HG03354 (cell line): ENCODE measurements around the gene BRIP1.
"Not testable (repeated sequence)": the region's sequence is repeated elsewhere in the genome, so short reads cannot be mapped to it uniquely, and the experiment has no call there.

Source experiments
- ATAC-seq: cut with Tn5 transposase; IDR thresholded peaks from one replicate; pipeline ENCODE4 v1.9.1; 2021; ENCODE audit warnings: mild to moderate bottlenecking; ENCODE audit not compliant: unreplicated experiment, poor library complexity, severe bottlenecking

Gene BRIP1

GRCh38 chr17:61833536-61834193 is 29.7 kb downstream of the BRIP1 start:
- ATAC-seq = no peak

DNA sequence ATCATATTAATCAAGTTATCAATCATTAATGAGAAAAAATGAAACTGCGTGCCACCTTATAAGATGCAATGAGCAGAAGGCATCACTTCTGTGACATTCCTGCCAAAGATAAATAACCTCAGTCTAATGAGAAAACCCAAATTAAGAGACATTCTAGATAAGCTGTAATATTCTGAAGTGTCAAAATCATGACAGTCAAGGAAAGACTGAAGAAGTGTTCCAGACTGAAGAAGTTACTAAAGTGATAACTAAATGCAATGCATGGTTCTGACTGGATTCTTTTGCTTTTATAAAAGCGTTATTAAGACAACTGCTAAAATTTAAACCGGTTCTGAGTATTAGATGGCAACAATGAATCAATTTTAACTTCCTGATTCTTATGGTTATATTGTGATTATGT is 30.9 kb downstream of the BRIP1 start:
- ATAC-seq = no peak

- no peak for ATAC-seq
Observed at GRCh38 chr17:61831099-61831498, 32.2 kb downstream of the BRIP1 start.

GRCh38 chr17:61828694-61829093 is 34.6 kb downstream of the BRIP1 start:
- ATAC-seq = no peak

- ATAC-seq = no peak
Observed at GRCh38 chr17:61827649-61828395, 35.5 kb downstream of the BRIP1 start.

GRCh38 chr17:61826866-61827265 is 36.5 kb downstream of the BRIP1 start:
- not testable (repeated sequence) for ATAC-seq

GRCh38 chr17:61826198-61826597 is 37.1 kb downstream of the BRIP1 start:
- not testable (repeated sequence) for ATAC-seq

GRCh38 chr17:61825448-61826137 is 37.7 kb downstream of the BRIP1 start:
- ATAC-seq = no peak

DNA sequence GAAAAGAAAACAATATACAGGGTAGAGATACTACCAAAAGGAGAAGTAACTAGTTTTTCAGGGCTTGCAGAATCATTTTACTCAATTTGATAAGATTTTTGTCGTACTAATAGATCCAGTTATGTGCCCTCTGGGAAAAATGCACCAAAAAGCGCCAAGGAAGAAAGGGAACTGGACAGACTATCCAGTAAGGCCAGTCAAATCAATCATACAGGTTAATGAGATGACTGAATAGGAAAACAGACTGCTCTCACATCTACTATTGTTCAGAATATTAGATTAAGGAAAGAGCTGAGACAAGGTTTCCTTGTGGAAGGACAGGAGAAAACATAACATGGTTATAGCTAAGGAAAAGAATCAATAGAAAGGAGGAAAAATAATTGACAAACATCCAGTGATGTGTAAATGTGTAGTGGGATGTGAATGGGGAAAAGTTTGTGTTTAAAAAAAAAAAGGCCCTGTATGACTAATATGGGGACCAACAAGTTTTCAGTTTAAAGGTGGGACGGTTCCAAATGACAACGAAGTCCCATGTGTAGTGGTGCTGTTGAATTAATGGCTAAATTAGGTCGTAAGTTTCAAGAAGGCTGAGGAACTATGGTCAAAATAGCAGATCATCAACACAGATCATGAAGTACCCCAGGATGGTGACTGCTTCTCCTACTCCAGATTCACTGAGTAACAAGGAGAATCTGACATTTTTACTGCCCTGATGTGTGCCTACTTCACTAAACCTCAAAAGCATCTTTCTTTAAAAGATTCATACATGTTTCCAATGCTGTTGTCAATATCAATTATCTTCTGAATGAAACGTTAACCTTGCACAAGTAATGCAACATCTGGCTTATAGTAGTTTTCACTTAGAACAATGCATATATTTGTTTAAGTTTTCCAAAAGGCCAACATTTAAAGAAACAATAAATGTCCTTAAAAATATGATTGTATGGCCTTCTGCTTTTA is 40.7 kb downstream of the BRIP1 start:
- no peak for ATAC-seq

DNA sequence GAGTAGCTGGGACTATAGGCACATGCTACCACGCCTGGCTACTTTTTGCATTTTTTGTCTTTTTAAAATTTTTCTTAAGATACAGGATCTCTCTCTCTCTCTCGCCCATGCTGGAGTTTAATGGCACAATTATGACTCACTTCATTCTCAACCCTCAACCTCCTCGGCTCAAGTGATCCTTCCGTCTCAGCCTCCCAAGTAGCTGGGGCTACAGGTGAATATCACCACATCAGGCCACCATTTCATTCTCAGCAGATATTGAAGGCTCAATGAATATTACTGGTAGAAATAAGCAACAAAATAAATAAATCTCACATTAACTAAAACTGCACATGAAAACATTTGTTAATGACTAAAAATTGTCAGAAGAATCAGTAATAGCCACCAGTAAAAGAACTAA is 41.7 kb downstream of the BRIP1 start:
- no peak for ATAC-seq

DNA sequence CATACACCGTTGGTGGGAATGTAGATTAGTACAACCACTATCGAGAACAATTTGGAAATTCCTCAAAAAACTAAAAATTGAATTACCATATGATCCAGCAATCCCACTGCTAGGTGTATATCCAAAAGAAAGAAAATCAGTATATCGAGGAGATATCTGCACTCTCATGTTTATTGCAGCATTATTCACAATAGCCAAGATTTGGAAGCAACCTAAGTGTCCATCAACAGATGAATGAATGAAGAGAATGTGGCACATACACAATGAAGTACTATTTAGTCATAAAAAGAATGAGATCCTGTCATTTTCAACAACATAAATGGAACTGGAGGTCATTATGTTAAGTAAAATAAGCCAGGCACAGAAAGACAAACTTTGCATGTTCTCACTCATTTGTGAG is 44.1 kb downstream of the BRIP1 start:
- ATAC-seq = not testable (repeated sequence)

DNA sequence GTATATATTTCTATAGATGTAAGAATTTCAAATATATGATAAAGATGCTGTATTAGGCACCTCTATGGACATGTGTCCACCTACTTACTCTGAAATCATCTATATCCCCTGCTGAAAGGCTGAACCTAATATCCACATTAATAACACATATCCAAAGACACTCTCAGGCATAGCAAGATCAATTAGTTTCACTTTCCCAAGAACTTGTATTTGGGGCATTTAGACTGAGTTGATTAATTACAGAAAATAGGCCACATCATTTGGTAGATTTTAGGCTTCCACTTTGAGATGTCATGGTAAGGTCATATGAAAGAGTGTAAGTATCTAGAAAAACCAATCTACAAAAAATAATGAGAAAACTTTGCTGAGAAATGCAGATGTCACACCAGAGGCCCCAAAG is 45.1 kb downstream of the BRIP1 start:
- ATAC-seq = no peak

DNA sequence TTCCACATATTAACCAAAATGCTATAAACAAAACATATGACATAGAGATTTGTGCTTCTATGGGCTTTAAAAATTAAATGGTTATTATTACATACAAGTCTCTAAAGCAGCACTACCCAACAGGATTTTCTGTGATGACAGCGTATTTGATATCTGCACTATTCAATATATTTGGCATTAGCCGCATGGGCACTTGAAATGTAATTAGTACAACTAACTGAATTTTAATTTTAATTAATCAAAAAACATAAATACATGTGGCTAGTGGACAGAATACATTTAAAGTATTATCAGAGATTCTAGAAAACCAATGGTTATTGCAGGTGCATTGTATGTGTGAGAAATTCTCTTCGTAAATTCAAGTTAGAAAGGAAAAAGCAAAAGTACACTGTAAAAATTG is 45.9 kb downstream of the BRIP1 start:
- ATAC-seq = no peak

DNA sequence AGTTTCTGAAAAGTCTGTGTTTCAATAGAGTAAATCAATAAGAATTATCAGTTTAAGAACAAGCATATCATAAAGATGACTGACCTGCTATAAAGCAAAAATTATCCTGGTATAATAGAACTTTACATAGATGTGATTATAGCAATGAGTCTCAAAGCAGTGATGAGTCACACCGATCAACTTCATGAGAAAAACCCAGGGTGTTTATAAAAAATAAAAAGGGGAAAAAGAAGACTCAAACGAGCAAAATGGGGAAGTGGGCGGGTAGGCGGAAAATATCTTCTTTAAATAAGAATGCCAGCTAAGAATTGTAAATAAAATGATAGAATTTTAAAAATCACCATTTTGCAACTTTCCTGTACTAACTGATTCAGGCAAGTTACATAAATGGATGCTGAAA is 46.8 kb downstream of the BRIP1 start:
- ATAC-seq = no peak

DNA sequence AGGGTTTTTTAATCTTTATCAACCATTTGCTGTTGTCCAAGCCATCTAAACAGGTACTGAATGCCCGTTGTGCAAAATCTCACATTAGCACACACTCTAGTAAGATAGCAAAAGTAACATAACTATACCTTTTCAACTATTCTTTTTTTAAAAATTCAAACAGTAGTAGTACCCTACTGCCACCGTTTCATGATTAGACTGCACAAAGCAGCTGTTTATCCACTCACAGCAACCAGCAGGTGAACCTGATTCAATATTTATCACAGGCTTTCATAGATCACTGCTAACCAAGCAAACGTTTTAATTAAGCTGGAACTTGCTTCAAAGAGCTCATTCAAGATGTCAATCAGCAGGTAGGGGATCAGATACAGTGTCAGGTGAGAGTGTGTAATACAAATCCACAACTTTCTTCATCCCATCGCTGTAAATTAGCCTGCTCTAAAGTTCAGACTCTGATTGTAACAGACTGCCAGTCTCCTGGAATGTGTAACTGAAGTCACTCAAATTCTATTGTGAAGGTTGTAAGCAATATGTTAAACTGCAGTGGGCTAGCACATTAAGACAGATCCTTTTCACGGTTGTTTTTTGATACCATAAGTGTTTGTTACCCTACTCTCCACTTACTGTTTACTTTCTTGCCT is 47.3 kb downstream of the BRIP1 start:
- no peak for ATAC-seq

GRCh38 chr17:61814485-61814884 is 48.8 kb downstream of the BRIP1 start:
- ATAC-seq = no peak

GRCh38 chr17:61813211-61813610 is 50.1 kb downstream of the BRIP1 start:
- no peak for ATAC-seq

GRCh38 chr17:61812747-61813146 is 50.6 kb downstream of the BRIP1 start:
- no peak for ATAC-seq

DNA sequence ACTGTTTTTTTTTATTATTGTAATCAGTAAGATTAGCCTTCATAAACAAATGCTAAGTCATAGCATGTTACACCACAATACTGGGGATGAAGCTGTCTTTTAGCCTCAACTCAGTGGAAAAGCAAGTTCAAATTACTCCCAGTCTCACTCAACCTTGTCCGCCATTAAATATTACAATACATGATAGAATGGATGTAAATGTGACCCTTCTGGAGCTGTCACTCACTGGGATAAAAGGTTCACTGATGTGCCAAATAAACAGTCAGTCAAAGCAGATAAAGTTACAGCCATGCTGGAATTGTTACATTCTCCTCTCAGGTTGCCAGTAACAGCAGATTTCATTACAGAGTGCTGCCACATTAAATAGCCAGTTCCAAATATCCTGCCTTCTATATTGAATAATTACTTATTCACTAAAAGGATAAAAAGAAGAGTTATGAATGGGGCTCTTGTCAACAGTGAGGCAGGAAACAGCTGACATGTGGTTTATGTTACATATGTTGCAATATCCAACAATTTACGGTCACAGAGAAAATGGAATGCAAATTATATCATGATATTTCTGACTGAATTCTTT is 53.4 kb downstream of the BRIP1 start:
- no peak for ATAC-seq
